ENCODE data around the gene ATP6V0B.

ATP6V0B gene

GRCh38 chr1:43974443-43975248, at the start of gene ATP6V0B:
Gene ATP6V0B, plus strand, starts transcription at chr1:43974960. Its CDS starts 81 bp downstream, at chr1:43975041.
- DNase-seq (ENCODE audit: low read depth in 3 of 3) = peak; percentile 91 to 96 (median 94)

- no peak for DNase-seq (ENCODE audit: low read depth in 3 of 3)
Observed at GRCh38 chr1:43925846-43926245, 48.9 kb upstream of the ATP6V0B start.

DNA sequence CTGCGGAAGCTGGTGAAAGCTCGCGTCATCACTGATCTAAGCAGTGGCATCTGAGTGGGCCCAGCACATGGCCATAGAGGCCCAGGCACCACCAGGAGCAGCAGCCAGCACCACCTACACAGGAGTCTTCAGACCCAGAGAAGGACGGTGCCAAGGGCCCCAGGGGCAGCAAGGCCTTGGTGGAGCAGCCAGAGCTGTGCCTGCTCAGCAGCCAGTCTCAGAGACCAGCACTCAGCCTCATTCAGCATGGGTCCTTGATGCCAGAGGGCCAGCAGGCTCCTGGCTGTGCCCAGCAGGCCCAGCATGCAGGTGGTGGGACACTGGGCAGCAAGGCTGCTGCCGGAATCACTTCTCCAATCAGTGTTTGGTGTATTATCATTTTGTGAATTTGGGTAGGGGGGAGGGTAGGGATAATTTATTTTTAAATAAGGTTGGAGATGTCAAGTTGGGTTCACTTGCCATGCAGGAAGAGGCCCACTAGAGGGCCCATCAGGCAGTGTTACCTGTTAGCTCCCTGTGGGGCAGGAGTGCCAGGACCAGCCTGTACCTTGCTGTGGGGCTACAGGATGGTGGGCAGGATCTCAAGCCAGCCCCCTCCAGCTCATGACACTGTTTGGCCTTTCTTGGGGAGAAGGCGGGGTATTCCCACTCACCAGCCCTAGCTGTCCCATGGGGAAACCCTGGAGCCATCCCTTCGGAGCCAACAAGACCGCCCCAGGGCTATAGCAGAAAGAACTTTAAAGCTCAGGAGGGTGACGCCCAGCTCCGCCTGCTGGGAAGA, 44.4 kb upstream of the ATP6V0B start:
- no peak for DNase-seq (ENCODE audit: low read depth in 3 of 3)

- no peak for DNase-seq (ENCODE audit: low read depth in 3 of 3)
Observed at GRCh38 chr1:43930949-43931275, 43.8 kb upstream of the ATP6V0B start.

- no peak for DNase-seq (ENCODE audit: low read depth in 3 of 3)
Observed at GRCh38 chr1:43931711-43932660, 42.8 kb upstream of the ATP6V0B start.

GRCh38 chr1:43932786-43933385, 41.9 kb upstream of the ATP6V0B start:
- DNase-seq (ENCODE audit: low read depth in 3 of 3) = no peak

DNA sequence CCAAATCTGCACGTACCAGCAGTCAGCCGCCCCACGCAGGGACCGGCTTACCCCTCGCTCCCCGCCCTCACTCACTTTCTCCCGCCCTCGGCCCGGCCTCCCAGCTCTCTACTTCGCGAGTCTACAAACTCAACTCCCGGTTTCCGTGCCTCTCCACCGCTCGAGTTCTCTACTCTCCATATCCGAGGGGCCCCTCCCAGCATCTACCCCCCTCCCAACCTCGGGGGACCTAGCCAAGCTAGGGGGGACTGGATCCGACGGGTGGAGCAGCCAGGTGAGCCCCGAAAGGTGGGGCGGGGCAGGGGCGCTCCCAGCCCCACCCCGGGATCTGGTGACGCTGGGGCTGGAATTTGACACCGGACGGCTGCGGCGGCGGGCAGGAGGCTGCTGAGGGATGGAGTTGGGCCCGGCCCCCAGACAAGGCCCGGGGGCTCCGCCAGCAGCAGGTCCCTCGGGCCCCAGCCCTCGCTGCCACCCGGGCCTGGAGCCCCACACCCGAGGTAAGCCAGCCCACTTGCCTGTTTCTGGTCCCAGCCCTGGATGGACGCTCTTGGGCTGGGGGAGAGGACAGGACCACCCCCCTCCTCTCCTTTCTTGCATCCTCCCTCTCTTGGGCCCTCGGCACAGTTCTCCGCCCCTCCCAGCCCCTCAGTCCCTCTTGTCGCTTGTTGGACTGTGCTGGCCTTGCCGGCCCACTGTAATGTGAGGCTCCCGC, 41.2 kb upstream of the ATP6V0B start, which contains the start of gene ARTN:
ARTN (plus strand) TSS at position 416 of the 715 bp plus-strand sequence. CDS start 1,856 bp downstream, outside the sequence.
- DNase-seq (ENCODE audit: low read depth in 3 of 3) = no peak

DNA sequence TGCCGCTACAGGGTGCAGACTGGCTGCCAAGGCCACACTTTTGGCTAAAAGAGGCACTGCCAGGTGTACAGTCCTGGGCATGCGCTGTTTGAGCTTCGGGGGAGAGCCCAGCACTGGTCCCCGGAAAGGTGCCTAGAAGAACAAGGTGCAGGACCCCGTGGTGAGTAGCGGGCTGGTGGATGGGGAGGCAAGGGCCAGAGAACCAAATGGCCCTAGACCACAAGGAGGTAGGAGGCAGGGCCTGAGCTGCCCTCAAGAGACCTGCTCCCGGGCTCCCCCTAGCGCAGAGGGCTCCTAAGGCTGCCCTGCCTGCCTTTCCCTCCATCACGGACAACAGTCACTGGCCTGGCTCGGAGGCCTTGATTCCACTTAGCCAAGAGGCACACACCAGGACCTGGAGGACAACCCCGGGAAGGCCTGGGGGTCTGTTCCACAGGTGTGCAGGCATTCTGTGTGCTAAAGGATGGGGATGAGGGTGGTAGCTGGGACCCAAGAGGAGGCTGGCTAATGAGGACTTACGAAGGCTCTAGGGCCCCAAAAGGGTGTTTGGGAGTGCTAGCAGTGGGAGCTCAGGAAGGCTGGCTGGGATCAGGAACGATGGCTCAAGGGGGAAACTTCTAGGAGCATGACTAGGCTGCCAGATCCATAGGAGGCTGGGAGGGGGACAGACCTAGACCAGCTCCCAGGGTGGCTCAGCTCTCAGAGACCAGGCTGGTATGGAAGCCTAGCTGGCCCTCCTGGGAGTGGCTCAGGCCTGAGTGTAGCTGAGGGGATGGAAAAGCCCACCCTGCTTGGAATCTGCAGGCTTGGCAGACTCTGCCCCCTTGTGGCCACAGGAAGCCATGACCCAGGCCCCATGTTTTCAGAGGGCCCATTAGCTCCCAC, 40.4 kb upstream of the ATP6V0B start:
- peak in 1 of 3 experiments; percentile 56 for DNase-seq (ENCODE audit: low read depth in 3 of 3)

GRCh38 chr1:43934986-43935324, 39.8 kb upstream of the ATP6V0B start:
- DNase-seq (ENCODE audit: low read depth in 3 of 3) = no peak

- DNase-seq (ENCODE audit: low read depth in 3 of 3) = no peak
Observed at GRCh38 chr1:43935711-43936427, 38.9 kb upstream of the ATP6V0B start.

- DNase-seq (ENCODE audit: low read depth in 3 of 3) = peak in 1 of 3 experiments; percentile 26
Observed at GRCh38 chr1:43936431-43937151, 38.2 kb upstream of the ATP6V0B start.

- DNase-seq (ENCODE audit: low read depth in 3 of 3) = no peak
Observed at GRCh38 chr1:43937179-43937865, 37.4 kb upstream of the ATP6V0B start.

DNA sequence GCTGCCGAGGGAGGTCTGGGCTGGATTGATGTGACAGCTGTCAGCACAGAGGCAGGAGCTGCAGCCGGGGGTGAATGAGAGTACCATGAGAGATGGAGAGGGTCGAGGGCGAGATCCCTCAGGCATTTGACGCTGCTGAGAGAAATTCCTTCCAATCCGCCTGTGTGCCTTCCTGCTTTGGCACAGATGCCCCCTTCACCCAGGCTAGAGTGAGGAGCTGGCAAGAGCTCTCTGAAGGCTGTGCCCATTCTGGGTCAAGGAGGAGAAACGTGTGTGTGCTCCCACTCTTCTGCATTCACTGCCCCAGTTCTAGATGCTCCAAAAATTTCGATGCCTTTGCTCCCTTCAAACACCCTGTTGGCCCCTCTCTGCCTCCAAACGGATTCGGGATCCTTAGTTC, 36.4 kb upstream of the ATP6V0B start:
- no peak for DNase-seq (ENCODE audit: low read depth in 3 of 3)

- DNase-seq (ENCODE audit: low read depth in 3 of 3) = no peak
Observed at GRCh38 chr1:43938892-43939587, 35.7 kb upstream of the ATP6V0B start.

DNA sequence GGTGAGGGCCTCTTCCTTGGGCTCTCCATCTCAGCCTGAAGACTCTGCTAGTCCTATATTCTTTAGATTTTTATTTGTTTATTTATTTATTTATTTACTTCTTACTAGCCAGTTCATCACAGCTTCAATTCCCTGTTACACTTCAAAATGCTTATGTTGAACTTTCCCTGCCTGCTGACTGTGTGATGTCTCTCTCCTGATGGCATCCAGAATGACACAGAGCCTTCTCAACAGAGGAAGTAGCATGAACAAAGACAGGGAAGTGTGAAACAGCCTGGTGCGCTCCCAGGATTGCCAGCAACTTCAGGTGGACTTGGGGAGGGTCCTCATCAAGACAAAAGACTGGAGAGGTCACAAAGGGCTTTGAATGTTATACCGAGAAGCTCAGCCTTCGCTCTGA, 32.3 kb upstream of the ATP6V0B start:
- DNase-seq (ENCODE audit: low read depth in 3 of 3) = no peak

- no peak for DNase-seq (ENCODE audit: low read depth in 3 of 3)
Observed at GRCh38 chr1:43944860-43945259, 29.9 kb upstream of the ATP6V0B start.

GRCh38 chr1:43945674-43946235, 29.0 kb upstream of the ATP6V0B start:
- DNase-seq (ENCODE audit: low read depth in 3 of 3) = no peak
